HG02938 (cell line): ENCODE data around the gene SYCP2.

ENCODE experiments used
- ATAC-seq: cut with Tn5 transposase; IDR thresholded peaks from one replicate; pipeline ENCODE4 v1.9.1; 2021; ENCODE audit warnings: mild to moderate bottlenecking, moderate library complexity; ENCODE audit not compliant: unreplicated experiment

The SYCP2 gene

DNA sequence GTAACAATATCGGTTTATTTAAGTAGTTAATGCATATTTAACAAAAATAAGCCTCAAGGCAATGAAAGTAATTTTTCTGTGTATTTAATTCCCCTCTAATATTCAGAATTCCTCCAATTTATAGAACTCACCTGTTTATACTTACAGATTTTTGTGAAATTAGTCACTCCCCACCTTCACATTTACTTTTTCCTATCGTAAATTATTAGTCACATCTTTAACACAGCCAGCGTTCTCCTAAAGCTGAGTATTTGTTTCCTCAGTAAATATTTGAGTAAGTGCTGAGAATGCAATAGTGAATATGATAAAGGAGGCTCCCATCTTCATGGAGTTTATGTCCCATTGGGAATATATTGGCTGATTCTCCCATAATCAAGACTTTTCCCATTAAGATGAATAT, 88.0 kb downstream of the SYCP2 start:
- no peak for ATAC-seq

DNA sequence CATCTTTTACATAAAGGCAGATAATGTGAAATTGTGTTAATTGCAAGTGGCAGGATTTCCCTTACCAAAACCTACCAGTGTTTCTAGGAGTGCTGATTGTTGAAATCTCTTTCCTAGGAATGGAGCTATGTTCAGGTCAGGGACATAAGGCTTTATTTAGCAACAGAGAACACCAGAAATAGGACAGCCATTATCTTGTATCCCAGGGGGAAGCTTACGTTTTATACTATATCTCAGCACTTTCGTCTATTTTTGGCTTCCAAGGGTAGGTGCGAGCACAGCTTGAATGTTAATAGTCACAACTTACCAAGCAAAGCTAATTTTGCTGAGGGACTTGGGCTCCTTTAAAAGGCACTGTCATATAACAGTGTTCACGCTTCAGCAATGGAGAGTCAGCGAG, 94.0 kb downstream of the SYCP2 start:
- ATAC-seq = no peak

DNA sequence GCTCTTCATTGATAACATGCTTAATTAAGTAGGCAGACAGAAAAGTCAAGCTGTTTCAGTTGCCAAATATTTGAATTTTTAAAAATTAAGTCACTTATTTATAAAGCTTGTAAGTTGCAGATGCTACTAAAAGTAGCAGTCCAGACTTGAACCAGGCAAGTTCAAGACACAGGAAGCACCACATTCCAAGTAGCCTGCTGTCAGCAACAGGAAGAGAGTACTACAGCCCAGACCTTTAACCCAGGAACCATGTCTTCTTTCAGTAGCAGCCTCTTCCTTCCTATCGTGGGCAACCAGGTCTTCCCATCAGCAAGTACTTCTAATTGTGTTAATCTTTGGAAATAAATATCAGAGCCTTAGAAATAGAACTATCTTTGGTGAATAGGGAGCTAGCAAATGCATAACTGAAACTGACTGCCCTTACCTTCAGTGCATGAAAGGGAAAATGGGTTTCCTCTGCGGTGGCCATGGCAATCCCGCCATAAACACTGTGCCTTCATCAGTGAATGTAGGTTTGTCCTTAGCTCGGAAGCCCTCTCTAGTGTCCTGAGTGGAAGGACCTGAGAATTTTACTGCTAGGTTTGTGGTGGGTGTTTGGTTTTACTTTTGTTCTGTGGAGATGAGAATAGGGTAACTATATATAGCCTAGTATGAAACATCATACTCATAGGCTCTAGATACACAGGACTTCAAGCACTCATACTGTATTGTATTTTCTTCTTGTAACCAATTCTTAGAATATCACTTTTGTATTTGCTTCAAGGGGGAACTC, 95.6 kb downstream of the SYCP2 start:
- ATAC-seq = no peak

DNA sequence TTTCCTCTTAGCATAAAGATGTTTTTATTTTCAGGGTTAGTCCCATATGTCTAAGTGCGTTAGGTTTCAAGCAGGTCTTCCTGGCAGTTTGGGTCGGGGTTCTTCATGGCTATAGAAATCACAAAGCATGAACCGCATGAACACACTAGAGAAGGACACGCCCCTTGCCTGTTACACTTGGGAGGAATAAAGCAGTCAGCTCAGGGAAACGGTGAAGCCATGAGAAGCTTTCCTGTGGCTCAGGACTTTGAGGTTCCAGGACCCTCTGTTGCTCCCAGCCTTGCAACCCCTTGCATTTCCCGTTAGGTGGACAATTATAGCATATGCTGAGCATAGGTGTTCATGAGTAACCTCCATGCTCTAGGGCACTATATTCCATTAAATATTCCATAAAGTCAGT, 96.7 kb downstream of the SYCP2 start:
- no peak for ATAC-seq

DNA sequence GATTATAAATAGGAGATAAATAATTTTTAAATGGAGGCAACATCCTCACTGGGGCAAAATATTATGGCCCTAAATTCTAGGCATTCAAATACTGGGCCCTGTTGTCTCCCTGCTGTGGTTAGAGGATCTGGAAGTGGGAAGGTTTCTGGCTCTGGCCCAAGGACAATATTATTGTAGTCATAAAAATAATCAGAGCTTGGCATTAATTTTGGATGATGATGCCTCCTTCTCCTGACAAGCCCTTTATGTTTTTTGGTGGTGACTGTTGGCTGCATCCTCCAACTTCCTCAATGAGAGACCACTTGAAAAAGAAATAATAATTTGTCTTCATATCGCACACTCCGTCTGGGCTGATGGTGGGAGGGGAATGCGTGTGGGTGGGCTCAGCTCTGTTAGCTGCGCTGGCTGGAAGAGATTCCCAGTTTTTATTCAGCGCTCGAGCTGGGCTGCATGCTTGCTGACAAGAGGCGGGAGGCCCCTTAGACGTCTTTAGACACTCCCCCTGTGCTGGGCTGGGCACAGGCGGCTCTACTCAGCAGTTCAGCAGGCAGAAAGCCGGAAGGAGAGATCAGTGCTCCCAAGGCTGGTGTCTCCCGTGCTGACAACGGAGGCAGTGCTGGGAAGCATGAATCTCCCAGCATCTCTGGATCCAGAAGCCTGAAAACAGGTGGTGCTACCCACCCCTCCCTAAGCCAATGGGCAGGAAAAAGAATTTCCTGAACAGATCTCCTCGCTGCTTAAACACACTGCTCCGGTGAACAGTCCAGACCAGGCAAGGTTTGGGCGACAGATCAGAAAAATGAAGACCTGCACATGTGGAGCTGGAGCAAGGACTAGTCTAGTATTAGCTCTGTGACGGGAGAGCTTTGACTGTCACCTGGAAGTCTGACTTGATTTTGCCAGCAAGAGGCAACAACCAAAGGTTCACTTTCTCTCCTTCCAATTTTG, 97.7 kb downstream of the SYCP2 start:
- no peak for ATAC-seq

DNA sequence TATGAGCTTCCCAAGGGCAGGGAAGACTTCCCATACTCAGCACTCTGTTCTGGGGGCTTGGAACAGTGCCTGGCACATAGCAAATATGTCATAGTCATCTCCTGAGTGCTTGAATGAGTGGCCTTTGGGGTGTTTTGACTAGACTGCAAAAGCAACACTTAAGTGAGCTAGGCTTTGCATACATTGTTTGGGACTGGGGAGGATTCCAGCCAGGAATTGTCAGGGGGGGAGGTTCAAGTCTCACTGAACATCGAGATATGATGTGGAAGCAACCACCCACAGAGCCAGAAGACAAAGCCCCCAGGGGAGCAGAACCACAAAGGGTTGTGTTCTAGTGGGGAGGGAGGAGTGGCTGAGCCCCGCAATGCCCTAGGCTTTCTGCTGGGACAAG, 98.4 kb downstream of the SYCP2 start:
- no peak for ATAC-seq

DNA sequence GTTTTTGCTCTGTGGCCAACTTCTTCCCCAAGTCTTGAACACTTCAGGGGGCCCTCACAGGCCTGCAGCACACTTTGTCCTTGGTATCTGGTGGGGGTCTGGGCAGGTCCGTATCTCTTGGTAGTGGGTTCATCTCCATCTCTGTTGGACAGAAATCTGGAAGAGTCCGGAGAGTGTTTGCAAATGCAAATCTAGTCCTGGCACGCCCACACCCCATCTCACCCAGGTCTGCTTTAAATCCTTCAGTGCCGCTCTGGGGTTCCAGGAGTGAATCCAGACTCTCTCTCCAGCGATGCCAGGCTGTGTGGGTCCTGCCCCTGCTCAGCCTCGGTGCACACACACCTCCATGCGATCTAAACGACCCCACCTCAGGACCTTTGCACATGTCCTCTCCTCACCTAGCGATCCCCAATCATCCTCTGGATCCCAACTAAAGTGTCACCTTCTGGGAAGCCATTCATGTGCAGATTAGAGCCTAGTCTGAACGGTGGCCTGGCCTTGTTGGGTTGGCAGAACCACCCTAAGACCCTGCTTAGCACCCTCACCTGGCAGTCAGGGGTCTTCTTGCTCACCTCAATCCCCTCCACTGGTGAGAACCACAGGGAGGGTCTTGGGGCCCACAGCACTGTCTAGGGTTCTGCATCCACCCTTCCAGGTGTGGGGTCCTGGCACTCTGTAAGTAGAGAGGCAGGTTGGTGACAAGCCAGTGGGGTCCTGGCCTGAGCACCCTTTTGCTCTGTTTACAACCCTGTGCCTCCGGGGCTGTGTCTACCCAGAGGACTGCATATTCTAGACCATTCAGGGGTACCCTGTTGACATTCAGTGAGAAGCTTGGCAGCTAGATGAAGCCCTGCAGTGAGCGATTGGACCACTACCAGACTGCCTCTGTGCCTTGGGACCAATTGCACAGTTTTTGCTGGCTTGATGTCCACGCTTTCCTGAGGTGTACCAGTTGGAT, 100.8 kb downstream of the SYCP2 start:
- no peak for ATAC-seq

DNA sequence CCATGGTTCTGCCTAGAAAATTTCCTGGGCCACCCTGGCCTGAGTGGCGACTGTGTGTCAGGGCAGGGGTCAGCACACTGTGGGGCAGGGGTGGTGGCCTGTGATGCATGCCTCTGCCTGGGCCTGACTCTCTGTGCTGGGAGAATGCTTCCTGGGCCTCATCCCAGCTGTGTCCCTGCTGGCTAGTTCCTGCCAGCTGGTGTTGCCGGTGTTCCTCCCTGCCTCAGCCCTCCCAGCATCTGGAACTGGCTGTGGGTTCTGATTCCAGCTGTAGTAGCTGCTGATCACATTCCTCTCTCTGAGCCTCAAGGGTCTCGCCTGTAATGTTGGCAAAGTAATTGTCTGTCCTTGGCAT, 101.5 kb downstream of the SYCP2 start:
- no peak for ATAC-seq

DNA sequence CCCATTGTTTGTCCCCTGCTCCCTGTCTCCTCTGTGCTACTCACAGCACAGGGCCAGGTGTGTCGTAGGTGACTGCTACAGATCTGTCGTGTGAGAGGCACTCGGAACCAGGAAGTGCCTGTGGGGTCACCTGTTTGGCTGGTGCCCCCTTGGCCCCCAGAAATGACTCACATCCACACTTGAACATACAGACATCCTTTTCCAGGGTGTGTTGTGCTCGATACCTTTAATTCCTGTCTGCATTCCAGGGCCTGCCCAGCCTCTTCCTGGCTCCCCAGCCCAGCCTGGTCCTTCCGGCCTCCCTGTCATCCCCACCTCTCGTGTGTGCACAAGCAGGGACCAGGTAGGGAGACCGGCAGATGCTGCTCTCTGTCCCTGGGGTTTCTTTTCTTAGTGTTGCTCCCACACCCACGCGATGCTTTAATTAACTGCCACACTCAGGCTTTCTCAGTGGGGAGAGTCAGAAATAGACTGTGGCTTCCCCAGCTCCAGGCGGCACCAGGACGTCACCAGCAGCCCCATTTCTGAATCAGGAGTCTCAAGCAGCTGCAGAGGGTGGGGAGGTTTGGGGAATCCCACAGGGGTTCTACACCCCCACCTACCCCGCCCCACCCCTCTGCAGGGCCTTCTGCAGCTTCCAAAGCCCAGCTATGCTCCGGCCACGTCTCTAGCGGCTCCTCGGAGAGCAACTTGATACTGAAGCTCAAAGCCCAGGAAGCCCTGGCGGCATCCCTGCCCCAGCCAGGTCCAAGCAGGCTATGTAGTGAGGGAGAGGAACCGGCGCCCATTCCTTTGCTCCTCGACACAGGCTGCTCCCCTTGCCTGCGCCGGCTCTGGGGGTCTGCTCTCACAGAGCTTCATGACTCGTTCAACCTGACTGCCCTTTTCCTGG, 102.2 kb downstream of the SYCP2 start:
- no peak for ATAC-seq

DNA sequence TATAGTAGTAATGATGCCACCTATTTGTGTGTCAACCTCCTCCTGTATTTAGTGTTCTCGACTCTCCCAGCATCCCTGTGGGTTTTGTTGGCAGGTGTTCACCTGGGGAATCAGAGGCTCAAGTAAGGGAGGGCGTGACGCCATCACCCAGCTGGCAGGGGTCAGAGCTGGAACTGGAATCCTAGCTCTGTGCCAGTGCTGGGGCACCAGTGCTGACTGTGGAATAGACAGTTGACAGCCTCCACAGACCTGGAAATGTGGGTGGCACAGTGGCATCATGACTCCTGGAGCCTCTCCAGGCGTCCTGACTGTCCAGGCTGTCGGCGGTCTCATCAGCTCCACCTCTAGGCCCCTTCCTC, 102.8 kb downstream of the SYCP2 start:
- no peak for ATAC-seq

DNA sequence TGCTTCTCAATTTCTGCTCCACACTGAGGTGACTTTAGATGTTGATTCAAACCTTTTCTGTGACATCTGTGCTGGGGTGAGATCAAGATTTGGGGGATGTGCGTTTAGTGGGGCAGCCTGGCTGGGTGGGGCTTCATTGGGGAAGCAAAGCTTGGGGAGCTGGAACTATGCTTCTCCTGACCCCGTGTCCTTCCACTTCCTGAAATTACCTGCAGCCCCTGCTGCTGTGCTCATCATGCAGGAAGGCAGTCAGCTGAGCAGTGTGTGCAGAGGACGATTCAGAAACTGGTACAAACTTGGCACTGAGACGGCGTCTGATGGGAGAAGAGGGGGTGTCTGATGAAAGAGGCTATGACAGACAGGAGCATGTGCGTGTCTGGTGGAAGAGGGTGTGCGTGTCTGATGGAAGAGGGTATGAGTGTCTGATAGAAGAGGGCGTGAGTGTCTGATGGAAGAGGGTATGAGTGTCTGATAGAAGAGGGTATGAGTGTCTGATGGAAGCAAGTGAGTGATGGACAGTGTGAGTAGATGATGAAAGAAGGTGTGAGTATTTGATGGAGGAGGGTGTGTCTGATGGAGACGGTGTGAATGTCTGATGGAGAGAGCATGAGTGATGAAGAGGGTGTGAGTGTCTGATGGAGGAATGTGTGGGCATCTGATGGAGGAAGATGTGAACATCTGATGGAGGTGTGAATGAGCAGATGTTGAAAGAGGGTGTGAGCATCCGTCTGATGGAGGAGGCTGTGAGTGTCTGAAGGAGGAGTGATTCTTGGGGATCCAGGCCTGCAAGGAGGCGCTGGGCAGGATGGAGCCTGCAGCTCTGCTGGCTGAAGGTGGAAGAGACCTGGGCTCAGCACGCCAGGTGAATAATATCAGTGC, 103.4 kb downstream of the SYCP2 start:
- ATAC-seq = no peak

DNA sequence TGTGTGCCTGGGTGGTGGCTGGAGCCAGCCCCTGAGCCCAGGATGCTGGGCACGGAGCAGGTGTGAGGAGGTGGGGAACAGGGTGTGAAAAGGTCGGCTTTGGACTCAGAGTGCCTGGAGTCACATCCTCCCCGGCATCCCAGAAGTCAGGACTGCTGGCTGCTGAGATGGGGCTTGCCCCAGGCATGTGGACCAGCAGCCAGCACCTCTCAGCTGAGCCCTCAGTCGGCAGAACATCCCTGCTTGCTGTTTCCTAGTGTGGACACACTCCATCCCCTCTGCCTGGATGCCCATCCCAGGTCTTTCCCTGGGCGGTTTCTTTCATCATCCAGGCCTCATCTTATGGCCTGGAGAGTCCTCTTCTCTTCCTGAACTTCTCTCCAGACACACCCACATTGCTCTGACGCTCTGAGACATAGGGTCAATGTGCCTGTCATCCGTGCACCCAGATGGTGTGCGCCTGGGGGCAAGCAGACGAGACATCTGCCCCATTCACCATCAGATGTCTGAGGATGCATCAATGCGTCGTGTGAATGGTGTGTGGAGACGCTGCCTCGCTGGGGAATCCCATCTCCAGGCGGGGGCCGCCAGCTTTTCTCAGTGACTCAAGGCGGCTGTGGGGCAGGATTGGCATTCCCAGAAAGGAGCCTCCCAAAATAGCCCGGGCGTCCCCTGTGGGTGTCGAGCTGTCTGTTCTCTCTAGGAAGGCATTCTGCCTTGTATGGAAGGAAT, 104.2 kb downstream of the SYCP2 start:
- ATAC-seq = no peak

DNA sequence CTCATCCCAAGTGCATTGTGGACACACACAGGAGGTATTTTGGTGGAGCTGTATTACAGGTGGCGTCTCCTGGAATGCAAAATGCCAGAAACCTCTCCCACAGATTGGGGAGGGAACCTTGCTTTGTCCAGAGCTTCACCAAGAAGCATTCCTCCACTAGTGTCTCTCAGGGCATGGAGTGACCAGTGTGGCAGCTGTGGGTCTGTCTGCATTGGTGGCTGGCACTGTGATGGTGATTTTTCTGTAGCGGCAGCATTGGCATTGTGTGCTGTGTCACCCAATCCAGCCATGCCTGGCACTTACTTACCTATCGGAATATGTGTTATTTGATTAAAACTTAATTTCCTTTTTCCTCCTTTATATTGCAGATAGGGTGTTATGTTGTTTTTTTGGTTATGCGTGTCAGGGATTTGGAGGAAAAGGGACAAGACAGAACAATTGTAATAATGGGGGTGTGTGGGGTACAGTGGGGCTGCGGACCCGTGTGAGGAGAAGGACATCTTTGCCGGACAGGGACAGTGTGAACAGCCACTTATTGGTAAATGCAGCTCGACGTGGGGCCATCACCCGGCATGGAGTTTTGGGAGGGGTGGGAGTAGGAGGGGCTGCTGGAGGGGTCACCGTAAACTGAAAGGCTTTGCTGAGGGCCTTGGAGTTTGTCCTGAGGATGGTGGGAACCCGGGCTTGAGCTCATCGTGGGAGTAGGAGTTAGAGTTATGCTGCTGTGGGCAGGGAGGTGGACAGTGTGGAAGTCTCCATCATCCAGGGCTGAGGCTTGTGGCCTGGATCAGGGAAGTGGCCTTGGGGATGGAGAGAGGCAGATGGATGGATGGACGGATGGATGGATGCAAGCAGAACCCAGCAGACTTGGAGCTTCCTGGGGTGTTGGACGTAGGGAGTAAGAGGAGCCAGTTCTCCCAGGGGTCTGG, 105.0 kb downstream of the SYCP2 start:
- ATAC-seq = no peak

DNA sequence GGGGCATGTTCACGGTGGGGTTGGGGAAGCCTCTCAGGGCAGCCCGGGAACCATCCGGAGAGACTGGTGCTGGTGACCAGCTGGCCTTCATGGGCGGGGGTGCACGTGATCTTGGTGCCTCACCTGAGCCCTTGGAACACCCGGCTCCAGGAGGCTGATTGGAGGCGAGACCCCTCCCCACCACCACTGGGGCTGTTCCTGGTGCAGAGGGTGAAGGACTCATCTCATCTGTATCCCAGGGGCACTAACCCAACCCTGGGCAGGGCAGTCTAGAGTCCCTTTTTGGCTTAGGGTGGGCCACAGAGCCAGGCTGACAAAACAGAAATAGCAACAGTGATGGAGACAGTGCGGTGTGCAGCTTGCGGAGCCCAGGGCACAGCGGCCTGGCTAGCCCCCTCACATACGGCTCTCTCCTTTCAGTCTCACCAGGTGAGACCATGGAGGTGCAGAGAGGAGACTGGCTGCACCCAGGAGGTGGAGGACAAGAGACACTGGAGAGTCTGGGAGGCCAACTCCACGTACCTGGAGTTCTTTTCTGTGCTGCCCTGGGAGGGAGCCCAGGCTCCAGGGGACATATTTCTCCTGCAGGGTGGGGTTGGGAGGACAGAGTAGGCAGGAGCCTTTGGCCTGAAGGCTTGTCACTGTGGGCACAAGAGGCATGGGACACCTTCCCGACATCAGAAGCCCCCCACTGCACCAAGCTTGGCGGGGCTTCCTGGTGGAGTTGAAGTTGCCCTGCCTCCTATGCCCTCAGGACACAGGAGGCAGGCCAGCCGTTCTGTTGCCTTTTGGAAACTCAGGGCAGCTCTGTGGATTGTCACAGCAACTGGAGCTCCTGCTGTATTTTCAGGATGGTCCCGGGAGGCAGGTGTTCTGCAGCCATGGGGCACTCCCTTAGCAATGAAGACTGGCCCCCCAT, 106.0 kb downstream of the SYCP2 start:
- no peak for ATAC-seq

DNA sequence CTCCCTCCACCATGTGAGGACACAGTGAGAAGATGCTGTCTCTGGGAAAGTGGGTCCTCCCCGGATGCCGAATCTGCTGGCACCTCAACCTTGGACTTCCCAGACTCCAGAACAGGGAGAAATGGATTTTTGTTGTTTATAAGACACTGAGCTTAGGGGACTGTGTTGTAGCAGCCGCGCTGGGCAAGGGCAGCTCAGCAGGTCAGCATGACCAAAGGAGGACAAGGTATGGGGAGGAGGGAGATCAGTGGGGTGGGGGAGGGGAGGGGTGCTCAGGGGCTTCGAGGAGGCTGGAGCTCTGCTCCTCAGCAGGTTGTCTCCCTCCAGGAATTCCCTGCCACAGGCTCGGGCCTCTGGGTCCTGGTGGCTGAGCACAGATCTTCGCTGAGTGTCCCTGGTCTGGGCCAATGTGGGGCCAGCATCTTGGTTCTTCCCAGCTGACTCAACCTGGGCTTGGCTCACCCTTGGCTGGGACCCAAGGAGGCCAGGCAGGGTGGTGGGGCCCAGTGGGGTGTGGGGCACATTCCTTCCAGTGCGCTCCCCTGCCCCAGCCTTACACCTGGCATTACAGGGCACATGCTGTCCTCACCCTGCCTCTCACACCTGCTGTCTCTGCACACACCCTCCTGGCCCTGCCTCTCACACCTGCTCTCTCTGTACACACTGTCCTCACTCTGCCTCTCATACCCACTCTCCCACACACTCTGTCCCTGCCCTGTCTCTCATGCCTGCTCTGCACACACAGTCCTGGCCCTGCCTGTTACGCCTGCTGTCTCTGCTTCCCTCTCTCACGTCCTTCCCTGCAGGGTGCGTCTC, 107.3 kb downstream of the SYCP2 start:
- ATAC-seq = no peak

DNA sequence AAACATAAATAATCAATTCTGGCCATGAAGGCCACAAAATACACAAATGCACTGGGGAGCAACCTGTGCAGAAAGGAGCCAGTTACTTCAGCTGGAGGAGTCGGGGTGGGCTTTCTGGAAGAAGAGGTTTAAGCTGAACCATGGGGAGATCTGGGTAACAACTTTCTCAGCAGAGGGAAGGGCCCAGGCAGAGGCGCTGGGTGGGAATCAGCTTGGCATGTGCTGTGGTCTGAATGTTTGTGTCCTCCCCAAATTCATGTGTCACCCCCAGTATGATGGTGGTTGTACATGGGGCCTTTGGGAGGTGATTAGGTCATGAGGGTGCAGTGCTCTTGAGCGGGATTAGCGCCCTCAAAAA, 107.9 kb downstream of the SYCP2 start:
- no peak for ATAC-seq
